NOMO-1 treated with dmso at 0.1 percent for 144 hours (cell line): ENCODE measurements around the gene MYH9.

Experiments used
- DNase-seq: peaks from one replicate; lab custom pipeline; 2025; ENCODE audit not compliant: unreplicated experiment; lab: John Stamatoyannopoulos, UW

Gene MYH9

GRCh38 chr22:36332623-36333332 is 55.0 kb downstream of the MYH9 start:
- DNase-seq = no peak

DNA sequence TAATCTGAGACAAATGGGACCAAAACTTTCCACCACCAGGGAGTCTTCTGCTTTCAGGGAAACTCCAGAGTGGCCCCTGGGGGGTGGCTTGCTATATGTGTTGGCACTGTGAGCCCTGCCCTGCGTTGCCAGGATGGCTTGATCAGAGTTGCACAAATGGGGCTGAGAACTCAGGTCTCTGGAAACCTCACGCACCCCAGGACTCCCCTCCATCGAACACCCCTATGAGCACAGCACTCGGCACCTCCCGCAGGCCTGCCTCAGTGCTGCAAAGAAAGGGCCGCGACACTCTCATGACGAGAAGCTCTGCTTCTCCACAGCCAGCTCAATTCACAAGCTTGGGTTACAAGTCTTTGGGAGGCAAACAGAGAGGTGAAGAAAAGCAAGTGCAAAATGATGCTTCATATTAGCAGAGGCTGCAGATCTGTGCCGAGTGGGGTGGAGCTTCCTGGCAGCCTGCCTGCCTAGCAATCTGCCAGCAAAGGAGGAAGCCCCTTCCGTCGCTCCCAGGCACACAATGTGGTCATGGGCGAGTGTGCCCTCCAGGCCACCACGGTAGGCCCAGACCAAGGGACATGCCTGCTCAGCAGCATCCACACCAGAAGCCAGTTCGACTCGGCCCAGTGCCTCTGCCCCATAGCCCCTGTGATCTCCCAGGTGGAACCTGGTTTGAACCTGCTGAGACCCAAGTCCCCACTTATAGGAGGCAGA is 55.7 kb downstream of the MYH9 start:
- peak; percentile 54 for DNase-seq

- peak; percentile 86 for DNase-seq
Observed at GRCh38 chr22:36331306-36331911, 56.4 kb downstream of the MYH9 start.

GRCh38 chr22:36330655-36331305 is 57.0 kb downstream of the MYH9 start:
- no peak for DNase-seq

DNA sequence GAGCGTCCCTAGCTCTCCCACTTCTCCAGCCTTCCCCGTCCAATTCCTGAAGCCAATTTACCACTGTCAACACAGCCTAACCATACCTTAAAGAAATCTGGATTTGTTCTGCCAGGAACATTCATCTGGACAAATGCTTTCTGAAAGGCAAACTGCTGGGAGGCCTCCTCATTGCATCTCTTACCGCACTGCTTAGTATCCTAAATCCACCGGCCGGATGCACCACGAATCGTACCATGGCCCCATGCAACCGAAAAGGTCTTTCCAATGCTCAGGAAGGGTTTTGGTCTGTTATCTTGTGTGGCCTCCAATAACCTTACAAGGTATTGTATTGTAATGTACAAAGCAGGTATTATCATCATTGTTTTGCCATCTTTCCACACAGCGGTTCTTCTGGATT is 57.6 kb downstream of the MYH9 start:
- DNase-seq = no peak

DNA sequence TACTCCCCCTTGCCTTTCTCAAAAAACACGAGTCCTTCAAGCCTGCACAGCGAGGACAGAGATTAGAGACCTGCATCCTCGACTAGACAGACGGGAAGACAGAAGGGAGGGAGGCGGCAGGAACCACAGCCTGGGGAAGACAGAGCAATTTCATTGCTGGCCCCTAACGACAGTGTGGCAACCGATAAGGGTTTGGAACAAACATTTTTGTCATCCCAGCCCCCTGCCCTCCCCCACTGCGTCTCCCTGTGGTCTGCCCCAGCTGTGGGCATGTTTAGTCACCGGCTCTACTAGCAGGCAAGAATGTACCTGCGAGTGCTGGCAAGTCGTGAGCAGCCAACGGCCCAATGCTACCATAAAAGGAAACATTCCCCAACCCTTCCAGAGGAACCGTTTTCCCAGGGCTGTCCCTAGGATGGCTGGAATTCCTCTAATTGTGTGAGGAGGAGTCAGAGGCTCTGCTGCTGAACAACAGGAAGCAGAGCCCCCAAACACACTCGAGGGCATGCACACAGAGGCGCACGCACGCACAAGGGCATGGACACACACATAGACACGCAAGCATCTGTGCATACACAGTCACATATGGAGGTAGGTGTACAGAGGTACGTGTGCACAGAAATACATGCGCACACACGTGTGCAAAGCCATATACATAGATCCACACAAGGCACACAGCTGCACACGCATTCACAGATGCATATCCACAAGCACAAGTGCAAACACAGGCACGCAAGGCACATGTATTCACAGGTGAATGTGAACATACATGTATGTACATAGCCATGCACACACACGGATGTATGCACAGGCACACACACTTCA is 58.3 kb downstream of the MYH9 start:
- peak; percentile 43 for DNase-seq

DNA sequence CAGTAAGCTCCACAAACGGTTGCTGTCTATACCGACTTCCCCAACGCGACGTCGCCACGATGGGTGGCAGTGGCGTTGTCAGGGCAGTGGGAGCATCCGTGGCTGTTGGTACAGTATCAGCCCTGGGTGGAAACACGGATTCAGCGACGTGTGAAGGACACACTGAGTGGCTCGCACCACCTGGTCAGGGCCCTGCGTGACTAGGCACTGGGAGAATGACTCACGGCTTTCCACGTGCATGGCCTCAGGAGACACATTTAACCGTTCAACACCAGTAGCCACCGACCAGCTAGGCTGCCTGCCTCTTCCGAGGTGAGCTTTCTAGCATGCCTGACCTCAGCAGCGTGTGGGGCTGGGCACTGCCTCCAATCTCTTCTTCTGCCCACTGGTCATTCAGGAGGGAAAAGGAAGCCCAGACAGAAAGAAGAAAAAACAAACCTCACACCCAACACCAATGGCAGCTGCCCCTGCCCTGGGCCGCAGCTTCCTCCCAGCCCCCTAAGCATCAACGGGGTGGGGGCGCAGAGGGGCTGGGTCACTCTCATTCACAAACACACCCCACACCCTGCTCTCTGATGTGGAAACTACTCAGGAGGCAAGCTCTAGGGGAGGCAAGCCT is 59.0 kb downstream of the MYH9 start:
- DNase-seq = no peak

- no peak for DNase-seq
Observed at GRCh38 chr22:36327922-36328551, 59.7 kb downstream of the MYH9 start.

- no peak for DNase-seq
Observed at GRCh38 chr22:36326178-36327161, 61.3 kb downstream of the MYH9 start.

- DNase-seq = no peak
Observed at GRCh38 chr22:36325154-36326031, 62.4 kb downstream of the MYH9 start.

- no peak for DNase-seq
Observed at GRCh38 chr22:36324414-36324813, 63.4 kb downstream of the MYH9 start.

DNA sequence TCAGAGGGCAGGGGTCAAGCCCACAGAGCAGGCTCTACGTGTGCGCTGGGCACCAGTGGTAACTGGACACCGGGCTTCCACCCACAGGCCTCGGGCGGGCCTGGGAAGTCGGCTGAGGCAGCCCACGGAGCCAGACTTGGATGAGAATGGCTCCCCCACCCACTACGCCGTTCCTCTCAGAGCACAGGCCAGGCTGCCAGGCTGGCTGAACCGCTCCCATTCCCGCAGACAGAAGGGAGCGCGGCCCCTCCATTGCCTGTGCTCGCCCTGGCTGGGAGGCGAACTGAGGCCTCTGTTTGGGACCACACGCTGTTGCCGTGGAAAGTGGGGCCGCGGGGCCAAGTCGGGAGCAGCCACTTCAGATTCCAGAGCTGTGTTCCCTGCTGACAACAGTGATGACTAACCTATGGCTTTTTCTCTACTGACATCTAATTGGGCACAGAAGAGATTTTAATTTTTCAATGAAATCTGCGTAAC is 63.9 kb downstream of the MYH9 start:
- DNase-seq = no peak

DNA sequence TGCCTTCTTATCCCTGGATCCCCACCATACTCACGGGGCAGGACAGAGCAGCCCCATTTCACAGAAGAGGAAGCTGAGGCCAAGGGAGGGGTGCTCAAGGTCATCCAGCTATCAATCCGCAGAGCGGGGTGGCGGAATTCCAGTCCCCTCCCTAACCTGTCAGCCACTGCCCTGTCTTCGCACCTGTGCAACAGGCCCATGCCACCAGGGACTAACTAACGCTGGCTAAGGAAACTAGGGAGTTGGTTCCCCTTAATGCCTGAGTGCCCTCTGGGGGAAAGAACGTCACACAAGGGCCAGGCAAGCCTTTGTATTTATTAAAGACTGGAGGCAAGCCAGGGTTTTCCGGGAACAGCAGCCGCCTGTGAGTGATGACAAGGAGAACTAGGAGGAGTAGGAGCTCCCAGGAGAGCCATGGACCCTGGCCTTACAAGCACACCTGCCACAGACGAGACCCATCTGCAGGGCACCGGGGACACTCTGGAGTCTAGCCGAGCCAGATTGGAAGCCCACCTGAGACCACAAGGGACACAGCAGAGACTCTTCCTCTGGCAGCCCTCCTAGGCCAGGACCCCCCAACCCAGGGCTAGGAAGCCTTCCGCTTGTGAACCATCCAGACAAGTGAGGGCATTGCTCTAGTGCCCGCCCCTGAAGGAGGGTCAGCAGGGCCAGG is 64.4 kb downstream of the MYH9 start:
- DNase-seq = no peak

DNA sequence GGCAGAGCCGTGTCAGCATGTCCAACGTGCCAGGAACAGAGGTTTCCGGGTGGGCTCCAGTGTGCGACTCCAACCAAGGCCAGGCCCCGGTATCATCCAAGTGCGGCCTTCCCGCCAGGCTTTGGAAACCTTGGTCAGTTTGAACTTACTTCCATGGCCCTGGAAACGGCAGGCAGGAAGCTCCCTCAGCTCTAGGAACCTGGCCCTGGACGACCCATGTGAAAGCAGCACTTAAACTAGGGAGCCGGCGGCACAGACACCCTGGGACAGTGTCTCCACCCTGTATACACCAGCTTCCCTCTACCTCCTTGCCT is 65.2 kb downstream of the MYH9 start:
- no peak for DNase-seq

GRCh38 chr22:36321797-36322601 is 65.8 kb downstream of the MYH9 start:
- DNase-seq = no peak

DNA sequence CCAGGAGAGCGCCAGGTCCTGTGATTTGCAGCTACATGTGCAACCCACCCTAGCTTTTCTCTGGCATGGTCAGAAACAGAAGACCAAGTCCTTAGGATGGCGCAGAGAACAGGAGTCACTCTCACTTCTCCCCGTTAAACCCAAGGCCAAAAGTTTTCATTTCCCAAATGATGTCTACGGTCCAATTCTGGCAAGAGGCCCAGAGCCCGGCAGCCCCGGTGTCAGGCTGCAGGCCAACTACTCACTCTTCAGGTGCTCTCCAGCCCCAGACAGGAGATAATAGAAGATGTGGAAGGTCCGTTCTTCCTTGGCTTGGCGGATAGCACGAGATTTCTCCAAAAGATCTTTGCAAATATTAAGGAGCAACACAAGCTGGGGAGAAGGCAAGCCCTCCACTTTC is 67.2 kb downstream of the MYH9 start:
- no peak for DNase-seq
